Fibroblast of villous mesenchyme (primary cell): Measurements from ENCODE around the gene KDSR. TPM values are rescaled to one million over a fixed set of nuclear protein-coding genes. Genes with fewer than 3 reads are reported as not detected.

Experiments
- DNase-seq: peaks from one replicate; pipeline ENCODE4 v3.0.0-alpha.2; 2010; ENCODE audit warnings: low read depth
- H3K4me3 ChIP-seq: 2 replicates; pipeline ENCODE4 v1.5.1; 2011; ENCODE audit warnings: low read depth, mild to moderate bottlenecking, low read length
- total RNA-seq: library from RNA; depleted of rRNA; stranded (reverse); fragments of >200 nt; gene quantifications from 2 replicates; pipeline ENCODE4 v1.2.3, GENCODE V29; 2012
- TF ChIP-seq, protein P1 (sequence below): IDR thresholded peaks from 2 replicates; pipeline ENCODE4 v1.5.1; 2012; ENCODE audit warnings: low read depth, mild to moderate bottlenecking, low read length; ENCODE audit not compliant: insufficient read depth

Gene KDSR
- total RNA-seq, 1 donor = 26.8 TPM

DNA sequence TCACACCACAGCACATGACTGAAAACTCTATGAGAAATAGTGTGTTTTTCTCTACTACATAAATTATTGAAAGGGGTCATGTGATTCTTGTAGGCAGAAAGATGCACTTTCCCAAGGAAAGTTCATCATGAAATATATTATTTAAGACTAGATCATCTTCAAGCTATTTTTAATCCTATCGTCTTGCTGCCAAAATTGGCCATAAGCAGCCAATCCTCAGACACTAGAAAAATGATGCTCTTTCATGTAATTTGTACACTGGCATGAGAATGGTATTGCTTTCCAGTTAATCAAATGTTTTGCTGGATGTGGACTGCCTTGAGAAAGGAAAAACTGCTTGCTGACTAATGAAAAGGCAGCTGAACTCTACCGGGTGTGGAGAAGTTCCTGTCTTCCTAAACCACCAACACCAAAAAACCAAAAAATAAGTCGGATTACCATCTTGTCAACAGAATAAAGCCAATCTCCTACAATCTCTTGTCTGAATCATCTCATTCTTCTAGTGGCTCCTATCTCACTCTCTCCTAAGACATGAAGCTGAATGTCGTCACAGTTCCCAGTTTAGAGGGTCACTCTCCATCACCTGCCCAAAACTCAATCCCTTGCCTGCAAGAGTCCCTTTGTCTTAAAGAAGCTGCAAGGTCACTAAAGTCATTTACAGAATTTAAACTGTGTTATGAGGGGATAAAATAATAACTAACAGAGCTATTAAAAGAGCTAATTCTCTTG, 52.8 kb downstream of the KDSR start:
- DNase-seq = no peak
- TF ChIP-seq, protein P1, sequence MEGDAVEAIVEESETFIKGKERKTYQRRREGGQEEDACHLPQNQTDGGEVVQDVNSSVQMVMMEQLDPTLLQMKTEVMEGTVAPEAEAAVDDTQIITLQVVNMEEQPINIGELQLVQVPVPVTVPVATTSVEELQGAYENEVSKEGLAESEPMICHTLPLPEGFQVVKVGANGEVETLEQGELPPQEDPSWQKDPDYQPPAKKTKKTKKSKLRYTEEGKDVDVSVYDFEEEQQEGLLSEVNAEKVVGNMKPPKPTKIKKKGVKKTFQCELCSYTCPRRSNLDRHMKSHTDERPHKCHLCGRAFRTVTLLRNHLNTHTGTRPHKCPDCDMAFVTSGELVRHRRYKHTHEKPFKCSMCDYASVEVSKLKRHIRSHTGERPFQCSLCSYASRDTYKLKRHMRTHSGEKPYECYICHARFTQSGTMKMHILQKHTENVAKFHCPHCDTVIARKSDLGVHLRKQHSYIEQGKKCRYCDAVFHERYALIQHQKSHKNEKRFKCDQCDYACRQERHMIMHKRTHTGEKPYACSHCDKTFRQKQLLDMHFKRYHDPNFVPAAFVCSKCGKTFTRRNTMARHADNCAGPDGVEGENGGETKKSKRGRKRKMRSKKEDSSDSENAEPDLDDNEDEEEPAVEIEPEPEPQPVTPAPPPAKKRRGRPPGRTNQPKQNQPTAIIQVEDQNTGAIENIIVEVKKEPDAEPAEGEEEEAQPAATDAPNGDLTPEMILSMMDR = no peak
- H3K4me3 ChIP-seq = no peak overlapping the region

DNA sequence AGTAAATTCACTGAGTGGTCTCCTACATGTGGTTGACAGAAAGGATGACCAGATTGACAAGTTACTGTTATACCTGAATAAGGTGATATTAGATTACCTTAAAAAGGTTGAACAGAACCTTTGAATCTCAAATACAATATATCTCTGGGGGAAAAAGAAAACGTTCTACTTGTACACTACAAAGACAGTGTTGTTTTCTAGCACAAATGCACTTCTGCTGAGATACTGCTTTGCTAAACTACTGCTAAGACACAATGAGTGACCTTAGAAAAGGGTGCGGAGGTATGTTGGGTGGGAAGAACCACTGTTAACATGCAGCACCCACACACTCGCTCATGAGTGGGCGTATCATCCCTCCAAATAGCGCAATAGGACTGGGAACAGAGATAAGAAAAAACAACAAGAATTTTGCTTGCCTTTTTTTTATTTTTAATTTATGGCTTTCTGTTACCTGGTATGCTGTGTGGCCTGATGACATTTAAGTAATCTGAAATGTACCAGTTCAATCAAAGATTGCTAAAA, 53.5 kb downstream of the KDSR start:
- no peak overlapping the region for H3K4me3 ChIP-seq
- DNase-seq = no peak
- TF ChIP-seq, protein P1 = no peak

DNA sequence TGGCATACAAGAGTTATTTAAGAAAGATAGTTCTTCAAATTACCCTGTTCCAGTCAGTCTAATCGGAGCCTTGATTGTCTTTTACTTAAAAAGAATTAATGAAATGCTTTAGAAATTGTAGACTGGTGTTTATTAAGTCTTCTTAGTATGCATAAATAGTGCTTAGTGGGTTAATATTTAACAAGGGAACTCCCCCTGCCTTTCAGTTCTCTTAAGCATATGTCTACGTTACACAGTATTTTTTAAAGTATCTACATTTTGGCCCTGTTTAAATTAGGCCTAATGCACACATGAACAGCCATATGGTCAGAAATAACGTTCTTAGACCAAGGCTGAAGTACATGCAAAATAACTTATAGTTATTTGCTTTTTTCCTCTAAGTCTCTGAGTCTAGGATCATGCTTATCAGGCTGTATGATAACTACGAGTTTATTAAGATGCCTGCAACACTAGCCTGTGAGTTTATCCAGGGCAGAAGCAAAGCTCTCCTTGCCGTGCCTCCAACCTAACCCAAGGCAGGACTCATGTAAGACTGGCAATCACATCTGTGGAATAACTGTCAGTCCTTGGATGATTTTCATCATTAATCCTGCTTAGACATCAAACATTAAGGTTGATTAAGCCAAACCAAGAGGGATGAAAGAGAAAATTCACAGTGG, 54.1 kb downstream of the KDSR start:
- TF ChIP-seq, protein P1 = no peak

DNA sequence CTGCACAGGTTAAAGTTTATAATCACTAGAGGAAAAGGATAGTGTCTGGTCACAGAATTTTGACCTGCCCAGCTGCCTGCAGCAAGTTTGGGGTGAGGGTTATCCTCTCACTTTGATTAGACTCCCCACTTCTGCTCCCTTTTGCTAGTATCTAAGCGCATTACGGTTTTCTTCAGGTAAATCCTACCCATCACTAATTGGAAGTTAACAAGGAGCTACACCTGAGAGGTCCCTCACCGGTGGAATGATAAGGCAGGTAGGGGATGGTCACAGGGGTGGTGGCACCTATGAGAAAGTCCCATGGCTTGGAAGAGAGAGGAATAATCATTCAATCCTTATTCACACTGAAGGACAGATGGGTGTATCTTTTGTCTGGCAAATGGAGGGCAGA, 55.0 kb downstream of the KDSR start:
- H3K4me3 ChIP-seq = no peak overlapping the region
- DNase-seq = no peak
- TF ChIP-seq, protein P1 = no peak

More for the DNA sequence above, 54.1 kb downstream of the KDSR start:
- no peak overlapping the region for H3K4me3 ChIP-seq
- DNase-seq = no peak

DNA sequence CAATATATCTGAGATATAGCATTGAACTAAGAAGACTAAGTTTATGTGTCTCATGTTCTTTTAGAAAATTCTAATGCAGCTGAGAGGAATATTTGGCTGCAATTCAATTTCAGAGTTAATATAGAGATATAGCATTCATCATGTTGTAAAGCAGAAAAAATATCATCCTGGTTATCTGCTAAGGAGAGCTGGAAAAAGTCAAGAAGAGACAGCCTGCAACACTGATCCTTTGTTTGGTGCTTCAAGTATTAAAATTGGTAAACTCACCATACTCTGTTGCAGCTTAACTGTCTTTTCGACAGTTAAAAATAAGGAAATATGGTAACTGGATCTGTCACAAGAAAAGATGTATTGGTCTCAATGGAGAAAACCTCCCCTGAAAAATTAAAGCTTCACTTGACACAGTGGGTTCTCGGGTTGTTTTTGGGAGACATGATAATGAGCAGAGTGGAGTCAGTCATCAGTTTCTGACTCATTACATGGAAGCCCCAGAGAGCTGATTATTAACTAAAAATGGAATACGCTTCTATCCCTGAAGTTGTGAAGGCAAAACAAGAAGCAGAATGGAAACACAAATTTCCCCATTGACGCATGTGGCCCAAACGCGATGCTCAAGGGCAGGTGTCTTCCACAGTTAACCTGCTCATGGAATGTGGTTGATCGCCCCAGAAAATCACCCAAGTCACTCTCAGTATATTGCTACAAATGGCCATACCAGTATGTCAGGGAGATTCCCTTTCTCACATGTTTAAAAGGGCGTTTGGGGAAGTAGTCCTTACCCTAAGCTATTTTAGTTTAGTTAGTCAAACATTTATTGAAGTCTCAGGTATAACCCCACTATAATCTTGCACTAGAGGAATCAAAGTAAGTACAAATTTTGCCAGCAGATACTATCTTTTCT, 55.6 kb downstream of the KDSR start:
- TF ChIP-seq, protein P1 = no peak
- DNase-seq = no peak
- H3K4me3 ChIP-seq = no peak overlapping the region

DNA sequence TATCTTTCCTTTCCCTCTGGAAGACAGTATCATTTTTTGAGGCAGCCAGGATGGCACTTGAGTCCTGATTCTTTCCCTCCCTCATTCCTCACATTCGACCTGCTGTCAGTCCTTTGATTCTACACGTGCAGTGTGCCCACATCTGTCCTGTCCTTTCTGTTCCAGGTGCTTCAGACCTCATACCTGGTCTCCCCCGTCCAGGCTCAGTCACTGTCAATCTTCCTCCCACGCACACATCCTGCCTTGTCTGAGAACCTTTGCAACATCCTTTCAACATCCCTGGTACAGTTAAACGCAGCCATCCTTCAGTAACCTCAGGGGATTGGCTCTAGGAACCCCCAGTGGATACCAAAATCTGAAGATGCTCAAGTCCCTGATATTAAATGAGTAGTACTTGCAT, 57.6 kb downstream of the KDSR start:
- DNase-seq = no peak
- TF ChIP-seq, protein P1 = no peak
- H3K4me3 ChIP-seq = no peak overlapping the region
